ENCODE data around the gene NT5DC2. TPM values are rescaled to one million over a fixed set of nuclear protein-coding genes. Genes with fewer than 3 reads are reported as not detected.

The NT5DC2 gene
- total RNA-seq, 1 experiment from 2014 or later: 212 TPM

GRCh38 chr3:52537726-52538421, 4.2 kb upstream of the NT5DC2 start:
- Mint-ChIP-seq H3K27me3 (ENCODE audit: insufficient read depth, unreplicated experiment) (no peaks in the 10 kb centered on the region), H3K27ac (ENCODE audit: unreplicated experiment) (peak overlapping the region; percentile 97), H3K9me3 (ENCODE audit: unreplicated experiment) (no peaks in the 10 kb centered on the region), H3K4me3 (ENCODE audit: unreplicated experiment) (peak overlapping the region; percentile 98), H3K36me3 (ENCODE audit: insufficient read depth, unreplicated experiment) (peaks cover 72% of the 10 kb centered on the region), H3K4me1 (ENCODE audit: low read depth, unreplicated experiment) (peaks cover 32% of the 10 kb centered on the region)
- H3K4me3 ChIP-seq (ENCODE audit: low read depth, low read length): peak overlapping the region; percentile 82
- POLR2A ChIA-PET: no interaction called here
- no peak for DNase-seq
- no peaks in the 10 kb centered on the region for H3K27me3 ChIP-seq (replicated peaks; ENCODE audit: control insufficient read depth, insufficient read depth, low read length)
- TF ChIP-seq, protein P1, sequence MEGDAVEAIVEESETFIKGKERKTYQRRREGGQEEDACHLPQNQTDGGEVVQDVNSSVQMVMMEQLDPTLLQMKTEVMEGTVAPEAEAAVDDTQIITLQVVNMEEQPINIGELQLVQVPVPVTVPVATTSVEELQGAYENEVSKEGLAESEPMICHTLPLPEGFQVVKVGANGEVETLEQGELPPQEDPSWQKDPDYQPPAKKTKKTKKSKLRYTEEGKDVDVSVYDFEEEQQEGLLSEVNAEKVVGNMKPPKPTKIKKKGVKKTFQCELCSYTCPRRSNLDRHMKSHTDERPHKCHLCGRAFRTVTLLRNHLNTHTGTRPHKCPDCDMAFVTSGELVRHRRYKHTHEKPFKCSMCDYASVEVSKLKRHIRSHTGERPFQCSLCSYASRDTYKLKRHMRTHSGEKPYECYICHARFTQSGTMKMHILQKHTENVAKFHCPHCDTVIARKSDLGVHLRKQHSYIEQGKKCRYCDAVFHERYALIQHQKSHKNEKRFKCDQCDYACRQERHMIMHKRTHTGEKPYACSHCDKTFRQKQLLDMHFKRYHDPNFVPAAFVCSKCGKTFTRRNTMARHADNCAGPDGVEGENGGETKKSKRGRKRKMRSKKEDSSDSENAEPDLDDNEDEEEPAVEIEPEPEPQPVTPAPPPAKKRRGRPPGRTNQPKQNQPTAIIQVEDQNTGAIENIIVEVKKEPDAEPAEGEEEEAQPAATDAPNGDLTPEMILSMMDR (IDR thresholded peaks at IDR 0.05; ENCODE audit: insufficient read depth in 1 of 2, low read depth in 1 of 2, low read length in 1 of 2, severe bottlenecking in 1 of 2, unreplicated experiment in 1 of 2): no peak
- H3K9me3 ChIP-seq: no peaks in the 10 kb centered on the region
- CTCF ChIA-PET: no interaction called here
- intact Hi-C loops (cut with micrococcal nuclease; ENCODE audit: unreplicated experiment): loop anchor here (10.0 kb wide), 3 partner anchors 83 to 507 kb away; partner anchors contain the start of genes GNL3, NISCH, PBRM1 and SFMBT1
- H3K4me1 ChIP-seq: peaks cover 17% of the 10 kb centered on the region; the same call in 1 of the 2 replicates
- BruUV-seq (replicated peaks): no TSS peak
- H3K36me3 ChIP-seq (ENCODE audit: control insufficient read depth, insufficient read depth, low read length): no peaks in the 10 kb centered on the region

GRCh38 chr3:52537165-52537620, 3.5 kb upstream of the NT5DC2 start:
- no peaks in the 10 kb centered on the region for H3K9me3 Mint-ChIP-seq (ENCODE audit: unreplicated experiment)
- peaks cover 70% of the 10 kb centered on the region for H3K36me3 Mint-ChIP-seq (ENCODE audit: insufficient read depth, unreplicated experiment)
- peak overlapping the region; percentile 82 for H3K4me3 ChIP-seq (ENCODE audit: low read depth, low read length)
- CTCF ChIA-PET: no interaction called here
- no peak for DNase-seq
- TF ChIP-seq, protein P1 (IDR thresholded peaks at IDR 0.05; ENCODE audit: insufficient read depth in 1 of 2, low read depth in 1 of 2, low read length in 1 of 2, severe bottlenecking in 1 of 2, unreplicated experiment in 1 of 2): no peak
- POLR2A ChIA-PET: no interaction called here
- BruUV-seq (replicated peaks): TSS peak; percentile 68
- H3K4me3 Mint-ChIP-seq (ENCODE audit: unreplicated experiment): peak overlapping the region; percentile 98
- H3K27me3 ChIP-seq (replicated peaks; ENCODE audit: control insufficient read depth, insufficient read depth, low read length): no peaks in the 10 kb centered on the region
- no peaks in the 10 kb centered on the region for H3K27me3 Mint-ChIP-seq (ENCODE audit: insufficient read depth, unreplicated experiment)
- peak overlapping the region; percentile 97 for H3K27ac Mint-ChIP-seq (ENCODE audit: unreplicated experiment)
- no peaks in the 10 kb centered on the region for H3K36me3 ChIP-seq (ENCODE audit: control insufficient read depth, insufficient read depth, low read length)
- peaks cover 22% of the 10 kb centered on the region; the same call in 1 of the 2 replicates for H3K4me1 ChIP-seq
- intact Hi-C loops (cut with micrococcal nuclease; ENCODE audit: unreplicated experiment): loop anchor here (10.0 kb wide), 3 partner anchors 82 to 508 kb away; partner anchors contain the start of genes GNL3, NISCH, PBRM1 and SFMBT1
- no peaks in the 10 kb centered on the region for H3K9me3 ChIP-seq
- H3K4me1 Mint-ChIP-seq (ENCODE audit: low read depth, unreplicated experiment): peaks cover 32% of the 10 kb centered on the region

DNA sequence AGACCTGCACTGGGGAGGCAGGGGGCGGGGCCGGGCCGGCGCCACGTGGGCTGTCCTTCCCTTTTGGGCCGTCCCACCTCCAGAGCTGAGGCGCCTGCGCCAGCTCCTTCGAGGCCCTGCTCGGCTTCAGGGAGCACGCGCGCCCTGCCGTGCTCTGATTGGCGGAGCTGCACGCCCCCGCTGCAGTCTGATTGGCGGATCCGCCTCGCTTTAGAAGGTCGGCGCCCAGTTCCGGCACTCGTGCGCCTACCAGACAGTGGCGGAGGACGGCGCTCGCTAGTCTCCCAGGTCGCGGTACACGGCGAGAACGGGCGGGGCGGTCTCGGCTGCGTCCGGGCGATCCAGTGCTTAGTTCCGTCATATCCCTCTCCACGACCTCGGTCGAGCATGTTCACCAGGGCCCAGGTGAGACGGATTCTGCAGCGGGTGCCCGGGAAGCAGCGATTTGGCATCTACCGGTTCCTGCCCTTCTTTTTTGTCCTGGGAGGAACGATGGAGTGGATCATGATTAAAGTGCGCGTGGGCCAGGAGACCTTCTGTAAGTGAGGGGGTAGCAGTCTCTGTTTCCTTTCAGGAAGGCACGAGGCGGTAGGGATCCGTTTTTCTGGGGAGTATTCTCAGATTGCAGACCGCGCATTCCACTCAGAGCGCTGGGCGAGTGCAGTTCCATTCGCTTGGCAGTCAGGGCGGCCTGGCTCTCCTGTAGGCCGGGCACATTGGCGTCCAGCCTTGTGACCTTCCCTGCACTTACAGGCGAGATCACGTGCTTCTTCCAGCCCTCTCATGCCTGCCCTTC, 2.9 kb upstream of the NT5DC2 start, which contains the start of gene UQCC5:
TSS of gene UQCC5 (plus strand) at position 237 of the 796 bp plus-strand sequence. CDS start at position 388, 151 bp downstream.
- H3K36me3 Mint-ChIP-seq (ENCODE audit: insufficient read depth, unreplicated experiment): peaks cover 64% of the 10 kb centered on the region
- peak within 1 kb of the TSS; percentile 98 for H3K4me3 Mint-ChIP-seq (ENCODE audit: unreplicated experiment)
- intact Hi-C loops (cut with micrococcal nuclease; ENCODE audit: unreplicated experiment): loop anchor here (1.0 to 10.0 kb wide), 4 partner anchors 17 to 508 kb away; partner anchors contain the start of genes GNL3, NISCH, PBRM1 and SFMBT1
- Histone ChIP-seq H3K4me1 (peaks cover 28% of the 10 kb centered on the region; the same call in 1 of the 2 replicates), H3K9me3 (no peaks in the 10 kb centered on the region), H3K4me3 (ENCODE audit: low read depth, low read length) (peak within 1 kb of the TSS; percentile 82), H3K27me3 (replicated peaks; ENCODE audit: control insufficient read depth, insufficient read depth, low read length) (no peaks in the 10 kb centered on the region), H3K36me3 (ENCODE audit: control insufficient read depth, insufficient read depth, low read length) (no peaks in the 10 kb centered on the region)
- H3K27ac Mint-ChIP-seq (ENCODE audit: unreplicated experiment): peak within 1 kb of the TSS; percentile 97
- ChIA-PET CTCF (interaction anchor here (0.6 to 0.9 kb wide), 3 partner anchors 18 to 146 kb away, joined by 3 to 4 read pairs (median 3); no protein-coding TSS in a partner anchor), POLR2A (interaction anchor here (0.5 to 1.3 kb wide), 11 partner anchors 9 to 951 kb away, joined by 3 to 12 read pairs (median 4); partner anchors contain the start of gene SFMBT1)
- TF ChIP-seq, protein P1 (IDR thresholded peaks at IDR 0.05; ENCODE audit: insufficient read depth in 1 of 2, low read depth in 1 of 2, low read length in 1 of 2, severe bottlenecking in 1 of 2, unreplicated experiment in 1 of 2): no peak
- no TSS peak for BruUV-seq (replicated peaks)
- no peaks in the 10 kb centered on the region for H3K9me3 Mint-ChIP-seq (ENCODE audit: unreplicated experiment)
- H3K27me3 Mint-ChIP-seq (ENCODE audit: insufficient read depth, unreplicated experiment): no peaks in the 10 kb centered on the region
- DNase-seq: peak; percentile 98
- peaks cover 32% of the 10 kb centered on the region for H3K4me1 Mint-ChIP-seq (ENCODE audit: low read depth, unreplicated experiment)

Data from Caco-2 (cell line).